GM12878 (cell line): ENCODE results near the gene IQGAP2. TPM values are rescaled to one million over a fixed set of nuclear protein-coding genes. Genes with fewer than 3 reads are reported as not detected.

ENCODE experiments used
- ATAC-seq: fragments of 200-7000 bp; cut with Tn5 transposase; 3 replicates; pipeline ENCODE4 v1.9.1; 2020; ENCODE audit warnings: mild to moderate bottlenecking, moderate library complexity
- BruUV-seq: library from RNA; stranded (reverse); fragments of 400-500 nt; replicated peaks from 2 replicates; lab custom pipeline; 2021; lab: Mats Ljungman, UMichigan
- CTCF ChIA-PET: fragments of 300-600 bp; sonication (Branson Sonifier 250); formaldehyde crosslinking; extraction: SDS; loops from one replicate; lab custom pipeline; 2021; ENCODE audit warnings: inconsistent platforms; lab: Yijun Ruan, JAX
- POLR2A ChIA-PET: fragments of 350-600 bp; formaldehyde crosslinking; extraction: SDS; loops from one replicate; lab custom pipeline; 2021; ENCODE audit warnings: inconsistent platforms; lab: Charles Lee
- RAD21 ChIA-PET: fragments of 300-600 bp; sonication (Branson Sonifier 250); formaldehyde crosslinking; loops from one replicate; lab custom pipeline; 2023; ENCODE audit warnings: antibody characterized with exemption; ENCODE audit not compliant: unreplicated experiment; lab: Charles Lee
- SMC1A ChIA-PET: fragments of 300-600 bp; sonication (Branson Sonifier 250); formaldehyde crosslinking; loops from one replicate; lab custom pipeline; 2023; ENCODE audit not compliant: unreplicated experiment, uncharacterized antibody; lab: Charles Lee
- DNase-seq: peaks from one replicate; pipeline ENCODE4 v3.0.0-alpha.2; 2011; ENCODE audit warnings: low read depth, low spot score
- FAIRE-seq: peaks from 3 replicates; lab custom pipeline; 2011; peaks lifted over from hg19 to GRCh38; lab: Jason Lieb, UNC
- H2AFZ ChIP-seq: 2 replicates; pipeline ENCODE4 v1.6.0; 2011; ENCODE audit warnings: low read depth, low read length, control low read depth; ENCODE audit not compliant: control insufficient read depth
- H3K27ac ChIP-seq: 2 replicates; pipeline ENCODE4 v1.5.1; 2011; ENCODE audit warnings: control low read depth; ENCODE audit not compliant: control insufficient read depth, insufficient read depth
- H3K27me3 ChIP-seq, 2 experiments: replicated peaks in 1 of 2; 2 replicates each; pipeline versions ENCODE4 v1.6.0 to v1.6.1; 2011; ENCODE audit warnings: low read length in 1 of 2; ENCODE audit not compliant: control insufficient read depth in 2 of 2, insufficient read depth in 2 of 2
- H3K36me3 ChIP-seq, 2 experiments: 2 replicates each; pipeline ENCODE4 v1.5.1; 2011; ENCODE audit warnings: low read length in 1 of 2; ENCODE audit not compliant: control insufficient read depth in 2 of 2, insufficient read depth in 2 of 2
- H3K4me1 ChIP-seq: 2 replicates; pipeline ENCODE4 v1.6.1; 2011; ENCODE audit warnings: mild to moderate bottlenecking, low read length, moderate library complexity, mixed read lengths; ENCODE audit not compliant: control insufficient read depth, insufficient read depth
- H3K4me2 ChIP-seq: 2 replicates; pipeline ENCODE4 v1.6.0; 2011; ENCODE audit warnings: control low read depth; ENCODE audit not compliant: control insufficient read depth, insufficient read depth
- H3K4me3 ChIP-seq: fragments of 200-600 bp; sonication (generic); 2 replicates; pipeline ENCODE4 v1.5.1; 2016
- H3K79me2 ChIP-seq: 2 replicates; pipeline ENCODE4 v1.6.0; 2011; ENCODE audit warnings: low read length; ENCODE audit not compliant: control insufficient read depth, insufficient read depth
- H3K9ac ChIP-seq: 2 replicates; pipeline ENCODE4 v1.8.0; 2011; ENCODE audit warnings: low read length, control low read depth, mixed read lengths; ENCODE audit not compliant: control insufficient read depth, insufficient read depth
- H3K9me3 ChIP-seq: replicated peaks from 3 replicates; pipeline ENCODE4 v1.5.1; 2011; ENCODE audit warnings: mild to moderate bottlenecking, low read length; ENCODE audit not compliant: control insufficient read depth, insufficient read depth
- H4K20me1 ChIP-seq: 2 replicates; pipeline ENCODE4 v1.6.0; 2011; ENCODE audit not compliant: control insufficient read depth, insufficient read depth
- BHLHE40 ChIP-seq, 2 experiments: fragments of 450-650 bp in 1 of 2; IDR thresholded peaks; 2 replicates each; pipeline ENCODE4 v1.6.1; 2011 to 2017; ENCODE audit warnings: low read depth in 2 of 2, borderline replicate concordance in 1 of 2, improper control_type of control experiment in 1 of 2, low read length in 1 of 2, mild to moderate bottlenecking in 1 of 2
- CBX5 ChIP-seq: sonication (generic); IDR thresholded peaks from 2 replicates; pipeline ENCODE4 v1.6.1; 2016; ENCODE audit warnings: low read depth, moderate library complexity, mild to moderate bottlenecking, inconsistent platforms
- ESRRA ChIP-seq: IDR thresholded peaks from 2 replicates; pipeline ENCODE4 v1.6.1; 2012; ENCODE audit warnings: mild to moderate bottlenecking, low read length, improper control_type of control experiment
- MYB ChIP-seq: fragments of 150-350 bp; IDR thresholded peaks from 2 replicates; pipeline ENCODE4 v1.6.1; 2014; ENCODE audit warnings: mild to moderate bottlenecking, low read depth, low read length, borderline replicate concordance
- SIX5 ChIP-seq: IDR thresholded peaks from 2 replicates; pipeline ENCODE4 v1.6.1; 2011; ENCODE audit warnings: mild to moderate bottlenecking, low read depth, low read length, moderate library complexity; ENCODE audit not compliant: severe bottlenecking
- ZNF384 ChIP-seq: IDR thresholded peaks from 2 replicates; pipeline ENCODE4 v1.6.1; 2012; ENCODE audit warnings: low read depth, mild to moderate bottlenecking, low read length, improper control_type of control experiment, borderline replicate concordance
- ZZZ3 ChIP-seq: IDR thresholded peaks from 2 replicates; pipeline ENCODE4 v1.6.1; 2011; ENCODE audit warnings: low read depth; ENCODE audit not compliant: control insufficient read depth, insufficient read length
- WGBS: methylation state at CpG from one replicate; pipeline ENCODE4 v1.1.6; 2016; ENCODE audit warnings: low lambda C conversion rate; ENCODE audit not compliant: insufficient replicate concordance, insufficient coverage; ENCODE audit errors: missing lambda C conversion rate; 5-methylcytosine and 5-hydroxymethylcytosine counted together
- in situ Hi-C: fragments of 300-500 bp; cut with MboI; formaldehyde crosslinking; loops from 9 replicates; pipeline ENCODE4 v1.14.3; 2018; ENCODE audit warnings: mixed read lengths
- intact Hi-C: fragments of 100-400 bp; cut with micrococcal nuclease; formaldehyde crosslinking; loops from one replicate; pipeline ENCODE4 v1.14.2; 2022; ENCODE audit not compliant: unreplicated experiment
- polyA plus RNA-seq, 11 experiments: library from polyadenylated mRNA; depleted of rRNA in 4 of 11; unstranded in 6 of 11; stranded (reverse) in 5 of 11; fragments of >200 nt; fragmentation: Nextera tagmentation in 4 of 11; fragmentation: Illumina TruSeq in 1 of 11; extraction: Ambion mirVana in 4 of 11; extraction: Trizol in 1 of 11; gene quantifications; 1 replicate in 1 of 11; 2 replicates in 10 of 11; pipeline versions ENCODE4 v1.2.1 to v1.2.3, GENCODE V29; 2011 to 2016; ENCODE audit warnings: inconsistent platforms in 2 of 11, missing spikeins in 2 of 11, low read depth in 1 of 11
- total RNA-seq, 4 experiments: library from RNA; depleted of rRNA in 3 of 4; stranded (reverse); fragments of >200 nt in 3 of 4; fragmentation: Illumina TruSeq in 1 of 4; extraction: Trizol in 1 of 4; gene quantifications; 2 replicates each; pipeline versions ENCODE4 v1.2.1 to v1.2.3, GENCODE V29; 2013 to 2021
- TF ChIP-seq, protein P1 (sequence below): fragments of 450-650 bp; conservative IDR thresholded peaks from 2 replicates; pipeline ENCODE4 v1.6.1; 2017; ENCODE audit warnings: mild to moderate bottlenecking, moderate library complexity
- TF ChIP-seq, protein P2 (sequence below): fragments of 450-650 bp; IDR thresholded peaks from 2 replicates; pipeline ENCODE4 v1.6.1; 2017; ENCODE audit warnings: low read depth, mild to moderate bottlenecking, moderate library complexity

Gene IQGAP2
- total and polyA plus RNA-seq, 10 of the 15 experiments (the other 5 are each of a cell fraction or from before 2014, with no cell fraction given) = 14.5 to 41.4 (median 21.8) TPM

DNA sequence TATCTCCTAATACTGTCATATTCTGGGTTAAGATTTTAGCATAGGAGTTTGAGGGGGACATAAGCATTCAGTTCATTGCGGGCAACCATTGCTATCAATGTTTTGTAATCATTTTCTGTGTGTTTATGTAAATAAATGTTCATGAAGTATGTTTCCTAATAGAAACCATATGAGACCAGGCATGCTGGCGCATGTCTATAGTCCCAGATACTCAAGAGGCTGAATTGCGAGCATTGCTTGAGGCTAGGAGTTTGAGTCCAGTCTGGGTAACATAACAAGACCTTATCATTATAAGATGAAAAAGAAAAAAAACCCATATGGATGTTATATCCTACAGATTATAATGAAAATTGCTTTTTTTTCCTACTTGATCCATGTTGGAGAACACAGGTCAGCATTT is 129.0 kb downstream of the IQGAP2 start:
- H3K9me3 ChIP-seq = no peaks in the 10 kb centered on the region
- 78% methylated on average over 3 of the region's 3 CpGs for WGBS
- ChIA-PET SMC1A (no interaction called here), POLR2A (no interaction called here), RAD21 (no interaction called here), CTCF (no interaction called here)
- H4K20me1 ChIP-seq = no peaks in the 10 kb centered on the region; the same call in 1 of the 2 replicates
- no peaks in the 10 kb centered on the region for H3K79me2 ChIP-seq
- BruUV-seq = no TSS peak
- H3K27me3 ChIP-seq = no peaks in the 10 kb centered on the region
- FAIRE-seq (no peak), ATAC-seq (no peak), DNase-seq (no peak)
- no peak overlapping the region for H2AFZ ChIP-seq
- no peak overlapping the region for H3K4me3 ChIP-seq
- no peak overlapping the region for H3K9ac ChIP-seq
- H3K27ac ChIP-seq = no peak overlapping the region
- no peaks in the 10 kb centered on the region for H3K36me3 ChIP-seq
- intact Hi-C loops = no loop called here
- no peaks in the 10 kb centered on the region for H3K4me1 ChIP-seq
- in situ Hi-C loops = no loop called here
- H3K4me2 ChIP-seq = no peak overlapping the region
- TF ChIP-seq ZNF384 (no peak), ESRRA (no peak), CBX5 (no peak), ZZZ3 (no peak), BHLHE40 (IDR thresholded peaks at IDR 0.05; ENCODE audit: borderline replicate concordance in 1 of 2, low read depth in 2 of 2, low read length in 1 of 2) (no peak), SIX5 (no peak), MYB (no peak)
- TF ChIP-seq, protein P1, sequence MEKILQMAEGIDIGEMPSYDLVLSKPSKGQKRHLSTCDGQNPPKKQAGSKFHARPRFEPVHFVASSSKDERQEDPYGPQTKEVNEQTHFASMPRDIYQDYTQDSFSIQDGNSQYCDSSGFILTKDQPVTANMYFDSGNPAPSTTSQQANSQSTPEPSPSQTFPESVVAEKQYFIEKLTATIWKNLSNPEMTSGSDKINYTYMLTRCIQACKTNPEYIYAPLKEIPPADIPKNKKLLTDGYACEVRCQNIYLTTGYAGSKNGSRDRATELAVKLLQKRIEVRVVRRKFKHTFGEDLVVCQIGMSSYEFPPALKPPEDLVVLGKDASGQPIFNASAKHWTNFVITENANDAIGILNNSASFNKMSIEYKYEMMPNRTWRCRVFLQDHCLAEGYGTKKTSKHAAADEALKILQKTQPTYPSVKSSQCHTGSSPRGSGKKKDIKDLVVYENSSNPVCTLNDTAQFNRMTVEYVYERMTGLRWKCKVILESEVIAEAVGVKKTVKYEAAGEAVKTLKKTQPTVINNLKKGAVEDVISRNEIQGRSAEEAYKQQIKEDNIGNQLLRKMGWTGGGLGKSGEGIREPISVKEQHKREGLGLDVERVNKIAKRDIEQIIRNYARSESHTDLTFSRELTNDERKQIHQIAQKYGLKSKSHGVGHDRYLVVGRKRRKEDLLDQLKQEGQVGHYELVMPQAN = no peak
- TF ChIP-seq, protein P2, sequence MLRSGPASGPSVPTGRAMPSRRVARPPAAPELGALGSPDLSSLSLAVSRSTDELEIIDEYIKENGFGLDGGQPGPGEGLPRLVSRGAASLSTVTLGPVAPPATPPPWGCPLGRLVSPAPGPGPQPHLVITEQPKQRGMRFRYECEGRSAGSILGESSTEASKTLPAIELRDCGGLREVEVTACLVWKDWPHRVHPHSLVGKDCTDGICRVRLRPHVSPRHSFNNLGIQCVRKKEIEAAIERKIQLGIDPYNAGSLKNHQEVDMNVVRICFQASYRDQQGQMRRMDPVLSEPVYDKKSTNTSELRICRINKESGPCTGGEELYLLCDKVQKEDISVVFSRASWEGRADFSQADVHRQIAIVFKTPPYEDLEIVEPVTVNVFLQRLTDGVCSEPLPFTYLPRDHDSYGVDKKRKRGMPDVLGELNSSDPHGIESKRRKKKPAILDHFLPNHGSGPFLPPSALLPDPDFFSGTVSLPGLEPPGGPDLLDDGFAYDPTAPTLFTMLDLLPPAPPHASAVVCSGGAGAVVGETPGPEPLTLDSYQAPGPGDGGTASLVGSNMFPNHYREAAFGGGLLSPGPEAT = no peak
